ENCODE measurements around the gene CAPN15. TPM values are rescaled to one million over a fixed set of nuclear protein-coding genes. Genes with fewer than 3 reads are reported as not detected.
A peak's percentile ranks its signal among the peaks of the same experiment; 100 is the strongest.

CAPN15 gene
- total and polyA plus RNA-seq, 9 of the 15 experiments (the other 6 are each of a cell fraction or from before 2014, with no cell fraction given) = 0.62 to 111 (median 14.2) TPM

DNA sequence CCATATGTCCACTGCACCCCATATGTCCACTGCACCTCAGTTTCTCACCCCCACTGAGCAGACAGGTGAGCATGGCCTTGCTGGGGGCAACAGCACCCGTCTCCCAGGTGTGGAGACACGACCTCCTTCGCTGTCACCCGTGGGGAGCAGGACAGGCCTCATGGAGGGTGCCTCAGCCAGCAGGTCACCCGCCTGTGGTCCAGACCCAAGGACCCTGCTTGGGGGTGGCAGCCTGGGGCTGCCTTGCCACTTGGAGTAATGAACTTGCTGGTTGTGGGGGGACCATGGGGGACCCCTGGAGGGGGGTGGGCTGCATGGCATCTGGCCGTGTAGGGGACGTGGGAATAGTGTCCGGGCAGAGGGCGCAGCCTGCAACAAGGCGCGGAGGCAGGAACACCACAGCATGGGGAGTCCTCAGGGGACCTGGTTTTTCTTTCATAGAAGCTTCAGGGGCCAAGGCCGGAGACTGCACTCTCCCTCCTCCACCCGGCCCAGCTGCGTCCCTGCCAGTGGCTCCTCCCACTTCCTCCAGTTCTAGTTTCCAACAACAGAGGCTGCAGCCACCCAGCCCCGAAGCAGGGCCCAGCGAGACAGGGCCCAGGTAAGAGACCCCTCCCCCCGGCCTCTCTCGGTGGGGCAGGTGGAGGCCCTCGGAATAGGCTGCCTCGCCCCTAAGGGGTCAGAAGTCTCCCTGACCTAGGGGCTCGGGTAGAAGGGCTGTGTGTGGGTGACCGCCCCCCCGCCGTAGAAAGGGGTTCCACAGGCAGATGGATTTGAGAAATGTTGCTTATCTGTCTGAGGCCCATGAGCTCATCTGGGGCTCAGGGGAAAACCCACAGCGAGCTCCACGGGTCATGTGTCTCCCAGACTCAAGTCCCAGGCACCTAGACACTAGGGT is 39.2 kb downstream of the CAPN15 start, which contains the start of gene NHLRC4 (continued):
- TF ChIP-seq GATA2 (CRISPR knock-in tag; IDR thresholded peaks at IDR 0.05) = peak; percentile 76
- 0 out of 2 replicates have a peak, but pooled peaks have one; percentile 19 for TF ChIP-seq ZNF143 (CRISPR knock-in tag; IDR thresholded peaks at IDR 0.05)
- TF ChIP-seq MECOM (CRISPR knock-in tag; IDR thresholded peaks at IDR 0.05) = peak; percentile 96
- no peak for TF ChIP-seq KDM2B (CRISPR knock-in tag; IDR thresholded peaks at IDR 0.05)
- TF ChIP-seq ZNF639 (CRISPR knock-in tag; conservative IDR thresholded peaks at IDR 0.05 in 1 of 2, IDR thresholded peaks at IDR 0.05 in 1 of 2) = peak in 1 of 2 experiments; percentile 84; a peak in 2 of 4 replicates
- no peak for TF ChIP-seq REST (IDR thresholded peaks at IDR 0.05; ENCODE audit: borderline replicate concordance)
- TF ChIP-seq REST (CRISPR knock-in tag; IDR thresholded peaks at IDR 0.05; ENCODE audit: low read depth) = 0 out of 2 replicates have a peak, but pooled peaks have one; percentile 39
- peak; percentile 37; the same call in 1 of the 2 replicates for TF ChIP-seq TAL1 (IDR thresholded peaks at IDR 0.05)
- no peak for TF ChIP-seq FOS (IDR thresholded peaks at IDR 0.05; ENCODE audit: extremely low read depth, insufficient read length)
- TF ChIP-seq, protein P1, sequence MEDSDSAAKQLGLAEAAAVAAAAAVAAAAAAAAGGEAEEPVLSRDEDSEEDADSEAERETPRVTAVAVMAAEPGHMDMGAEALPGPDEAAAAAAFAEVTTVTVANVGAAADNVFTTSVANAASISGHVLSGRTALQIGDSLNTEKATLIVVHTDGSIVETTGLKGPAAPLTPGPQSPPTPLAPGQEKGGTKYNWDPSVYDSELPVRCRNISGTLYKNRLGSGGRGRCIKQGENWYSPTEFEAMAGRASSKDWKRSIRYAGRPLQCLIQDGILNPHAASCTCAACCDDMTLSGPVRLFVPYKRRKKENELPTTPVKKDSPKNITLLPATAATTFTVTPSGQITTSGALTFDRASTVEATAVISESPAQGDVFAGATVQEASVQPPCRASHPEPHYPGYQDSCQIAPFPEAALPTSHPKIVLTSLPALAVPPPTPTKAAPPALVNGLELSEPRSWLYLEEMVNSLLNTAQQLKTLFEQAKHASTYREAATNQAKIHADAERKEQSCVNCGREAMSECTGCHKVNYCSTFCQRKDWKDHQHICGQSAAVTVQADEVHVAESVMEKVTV (CRISPR knock-in tag; IDR thresholded peaks at IDR 0.05) = no peak
- no peak for TF ChIP-seq MXD1 (CRISPR knock-in tag; IDR thresholded peaks at IDR 0.05; ENCODE audit: borderline replicate concordance, poor library complexity, severe bottlenecking)

Data from K562 (cell line).